ENCODE measurements around the gene SLC9A3.

- TF ChIP-seq POLR2A (IDR thresholded peaks at IDR 0.05) (no peak), POLR2AphosphoS5 (IDR thresholded peaks at IDR 0.05; ENCODE audit: insufficient read depth in 1 of 2, low read depth in 1 of 2) (no peak), CTCF (IDR thresholded peaks at IDR 0.05) (no peak)
These were observed 5.5 kb downstream of the SLC9A3 start for GRCh38 chr5:518721-519120.
